Measurements from ENCODE around the gene AKAP9.

Gene AKAP9

GRCh38 chr7:91988213-91988612, 47.6 kb downstream of the AKAP9 start:
- TF ChIP-seq, protein P1, sequence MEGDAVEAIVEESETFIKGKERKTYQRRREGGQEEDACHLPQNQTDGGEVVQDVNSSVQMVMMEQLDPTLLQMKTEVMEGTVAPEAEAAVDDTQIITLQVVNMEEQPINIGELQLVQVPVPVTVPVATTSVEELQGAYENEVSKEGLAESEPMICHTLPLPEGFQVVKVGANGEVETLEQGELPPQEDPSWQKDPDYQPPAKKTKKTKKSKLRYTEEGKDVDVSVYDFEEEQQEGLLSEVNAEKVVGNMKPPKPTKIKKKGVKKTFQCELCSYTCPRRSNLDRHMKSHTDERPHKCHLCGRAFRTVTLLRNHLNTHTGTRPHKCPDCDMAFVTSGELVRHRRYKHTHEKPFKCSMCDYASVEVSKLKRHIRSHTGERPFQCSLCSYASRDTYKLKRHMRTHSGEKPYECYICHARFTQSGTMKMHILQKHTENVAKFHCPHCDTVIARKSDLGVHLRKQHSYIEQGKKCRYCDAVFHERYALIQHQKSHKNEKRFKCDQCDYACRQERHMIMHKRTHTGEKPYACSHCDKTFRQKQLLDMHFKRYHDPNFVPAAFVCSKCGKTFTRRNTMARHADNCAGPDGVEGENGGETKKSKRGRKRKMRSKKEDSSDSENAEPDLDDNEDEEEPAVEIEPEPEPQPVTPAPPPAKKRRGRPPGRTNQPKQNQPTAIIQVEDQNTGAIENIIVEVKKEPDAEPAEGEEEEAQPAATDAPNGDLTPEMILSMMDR (conservative IDR thresholded peaks at IDR 0.05; ENCODE audit: low read length), result no peak

GRCh38 chr7:91993976-91994375, 53.3 kb downstream of the AKAP9 start:
- DNase-seq (ENCODE audit: low read depth), result no peak
- H3K4me3 ChIP-seq (ENCODE audit: low read length), result no peak overlapping the region
- TF ChIP-seq, protein P1 (conservative IDR thresholded peaks at IDR 0.05; ENCODE audit: low read length), result no peak

More at GRCh38 chr7:91988213-91988612, 47.6 kb downstream of the AKAP9 start:
- DNase-seq (ENCODE audit: low read depth), result no peak
- no peak overlapping the region for H3K4me3 ChIP-seq (ENCODE audit: low read length)

GRCh38 chr7:91995391-91996105, 54.9 kb downstream of the AKAP9 start:
- TF ChIP-seq, protein P1 (conservative IDR thresholded peaks at IDR 0.05; ENCODE audit: low read length), result no peak
- no peak for DNase-seq (ENCODE audit: low read depth)

DNA sequence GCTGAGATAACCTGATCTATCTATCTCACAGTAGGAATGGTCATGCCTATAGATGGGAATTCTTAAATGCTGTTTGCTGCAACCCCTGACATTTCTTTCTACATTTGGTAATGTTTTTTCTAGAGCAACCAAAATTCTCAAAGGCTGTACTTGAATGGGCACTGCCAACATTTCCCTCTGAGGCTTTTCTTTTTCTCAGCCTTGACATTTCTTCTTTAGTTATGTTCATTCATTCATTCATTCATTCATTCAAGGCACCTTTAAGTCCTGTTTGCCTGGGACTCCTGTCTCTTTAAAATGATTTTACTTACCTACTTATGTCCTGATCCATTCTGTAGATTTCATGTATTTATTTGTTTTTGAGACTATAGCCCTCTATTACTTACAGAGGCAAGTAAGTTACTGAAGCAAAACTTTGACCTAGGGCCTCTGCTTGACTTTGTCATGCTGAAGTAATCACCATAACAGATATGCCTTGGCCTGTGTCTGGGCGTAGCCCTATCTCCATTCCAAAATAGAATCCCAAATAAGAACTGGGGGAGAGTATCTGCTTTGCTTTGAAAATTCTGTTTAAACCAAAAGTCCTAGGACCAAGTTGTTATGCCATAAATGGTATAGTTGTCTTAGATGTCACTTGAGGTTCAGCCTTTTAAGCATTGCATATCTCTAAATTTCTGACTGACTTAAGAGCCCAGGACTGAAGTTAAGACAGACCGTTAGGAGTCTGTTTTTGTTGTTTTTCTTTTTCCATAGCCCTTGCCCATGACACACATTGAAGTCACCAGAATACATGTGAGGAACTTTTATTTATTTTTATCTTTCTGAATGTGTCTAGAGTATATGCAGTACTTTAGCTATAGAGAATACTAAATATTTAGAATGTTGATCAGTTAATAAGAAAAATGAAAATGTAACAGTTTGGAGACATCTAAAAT, 59.2 kb downstream of the AKAP9 start:
- no peak overlapping the region for H3K4me3 ChIP-seq (ENCODE audit: low read length)
- TF ChIP-seq, protein P1 (conservative IDR thresholded peaks at IDR 0.05; ENCODE audit: low read length), result no peak
- DNase-seq (ENCODE audit: low read depth), result no peak

More at GRCh38 chr7:91995391-91996105, 54.9 kb downstream of the AKAP9 start:
- no peak overlapping the region for H3K4me3 ChIP-seq (ENCODE audit: low read length)

- H3K4me3 ChIP-seq (ENCODE audit: low read length), result no peak overlapping the region
- TF ChIP-seq, protein P1 (conservative IDR thresholded peaks at IDR 0.05; ENCODE audit: low read length), result no peak
- DNase-seq (ENCODE audit: low read depth), result no peak
Measured at GRCh38 chr7:92002720-92003119, 62.1 kb downstream of the AKAP9 start.

DNA sequence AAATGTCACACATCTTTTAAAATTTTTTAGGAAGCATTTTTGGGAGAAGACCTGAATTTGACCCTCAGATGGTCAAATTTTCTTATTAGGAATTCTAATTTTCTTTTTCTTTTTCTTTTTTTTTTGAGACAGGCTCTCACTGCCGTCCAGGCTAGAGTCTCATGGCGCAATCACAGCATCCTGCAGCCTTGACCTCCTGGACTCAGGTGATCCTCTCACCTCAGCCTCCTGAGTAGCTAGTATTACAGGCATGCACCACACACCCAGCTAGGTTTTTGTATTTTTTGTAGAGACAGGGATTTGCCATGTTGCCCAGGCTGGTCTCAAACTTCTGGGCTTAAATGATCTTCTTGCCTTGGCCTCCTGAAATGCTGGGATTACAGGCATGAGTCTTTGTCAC, 65.4 kb downstream of the AKAP9 start:
- DNase-seq (ENCODE audit: low read depth), result no peak
- no peak overlapping the region for H3K4me3 ChIP-seq (ENCODE audit: low read length)
- TF ChIP-seq, protein P1 (conservative IDR thresholded peaks at IDR 0.05; ENCODE audit: low read length), result no peak

Measured in AG10803 (cell line).